ENCODE measurements around the gene FTH1. TPM values are rescaled to one million over a fixed set of nuclear protein-coding genes. Genes with fewer than 3 reads are reported as not detected.

FTH1 gene
- total RNA-seq: 5,288 and 6,400 TPM in 2 replicates

GRCh38 chr11:61967116-61967923 lies at the start of gene FTH1:
TSS of gene FTH1 (minus strand) at chr11:61967634. CDS start at chr11:61967425, 209 bp downstream.

DNA sequence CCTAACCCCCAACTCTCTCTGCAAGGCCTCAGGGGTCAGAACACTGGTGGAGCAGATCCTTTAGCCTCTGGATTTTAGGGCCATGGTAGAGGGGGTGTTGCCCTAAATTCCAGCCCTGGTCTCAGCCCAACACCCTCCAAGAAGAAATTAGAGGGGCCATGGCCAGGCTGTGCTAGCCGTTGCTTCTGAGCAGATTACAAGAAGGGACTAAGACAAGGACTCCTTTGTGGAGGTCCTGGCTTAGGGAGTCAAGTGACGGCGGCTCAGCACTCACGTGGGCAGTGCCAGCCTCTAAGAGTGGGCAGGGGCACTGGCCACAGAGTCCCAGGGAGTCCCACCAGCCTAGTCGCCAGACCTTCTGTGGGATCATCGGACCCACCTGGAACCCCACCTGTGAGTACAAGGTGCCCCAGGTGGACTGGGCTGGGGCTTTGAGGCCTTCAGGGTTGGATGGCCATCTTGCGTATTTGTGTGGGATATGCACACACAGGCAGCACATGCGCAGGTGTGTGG lies 17.3 kb downstream of the FTH1 start, which contains the start of gene BEST1:
TSS of gene BEST1 (plus strand) at position 317 of the 513 bp plus-strand sequence. CDS start 1,456 bp downstream, outside the sequence.

GRCh38 chr11:61917334-61918109 lies 49.9 kb downstream of the FTH1 start, which contains the start of gene RAB3IL1:
TSS of gene RAB3IL1 (minus strand) at chr11:61917566. CDS start at chr11:61917367, 199 bp downstream.

Other genes starting within 250 kb of the FTH1 start
- 0.31 and 0.44 TPM in 2 replicates for gene MYRF, start 215.0 kb downstream of the FTH1 start, total RNA-seq
- gene TMEM258, start 175.0 kb downstream of the FTH1 start, total RNA-seq: 66.2 and 71.3 TPM in 2 replicates
- gene FEN1, start 174.7 kb downstream of the FTH1 start, total RNA-seq: 10.7 and 12.1 TPM in 2 replicates
- 30.2 and 37.8 TPM in 2 replicates for gene FADS1, start 150.6 kb downstream of the FTH1 start, total RNA-seq
- 35.9 and 42.7 TPM in 2 replicates for gene FADS2, start 139.3 kb downstream of the FTH1 start, total RNA-seq
- gene FADS3, start 76.1 kb downstream of the FTH1 start, total RNA-seq: 66.8 and 89.6 TPM in 2 replicates
- gene RAB3IL1, start 50.1 kb downstream of the FTH1 start, total RNA-seq: 13.3 and 16.0 TPM in 2 replicates
- 1.2 and 2.5 TPM in 2 replicates for gene BEST1, start 17.3 kb downstream of the FTH1 start, total RNA-seq
- gene INCENP, start 156.4 kb upstream of the FTH1 start, total RNA-seq: 19.8 and 21.2 TPM in 2 replicates
- not detected in 2 replicates for gene SCGB1D1, start 222.6 kb upstream of the FTH1 start, total RNA-seq
- not detected in 2 replicates for gene SCGB2A1, start 241.0 kb upstream of the FTH1 start, total RNA-seq